PC-3 (cell line): ENCODE results near the gene SLC6A3.

Experiments used
- CTCF ChIP-seq: fragments of 300-600 bp; sonication (generic); conservative IDR thresholded peaks from 2 replicates; pipeline ENCODE4 v1.5.1; 2017; ENCODE audit warnings: antibody characterized with exemption, low read depth, mild to moderate bottlenecking, low read length
- EZH2 ChIP-seq: fragments of 300-600 bp; sonication (generic); IDR thresholded peaks from one replicate; pipeline ENCODE4 v1.6.1; 2017; ENCODE audit warnings: antibody characterized with exemption, mild to moderate bottlenecking, low read length; ENCODE audit not compliant: unreplicated experiment

GRCh38 chr5:1383886-1384401, 61.3 kb downstream of the SLC6A3 start:
- TF ChIP-seq CTCF = no peak
- no peak for TF ChIP-seq EZH2
